SIG-M5 treated with dmso at 0.1 percent for 504 hours (cell line): ENCODE data around the gene HNRNPA3.
A peak's percentile ranks its signal among the peaks of the same experiment; 100 is the strongest.
"Not testable (repeated sequence)": the region's sequence is repeated elsewhere in the genome, so short reads cannot be mapped to it uniquely, and the experiment has no call there.

ENCODE experiments used
- DNase-seq: peaks from one replicate; lab custom pipeline; 2025; ENCODE audit not compliant: unreplicated experiment; lab: John Stamatoyannopoulos, UW

The HNRNPA3 gene

DNA sequence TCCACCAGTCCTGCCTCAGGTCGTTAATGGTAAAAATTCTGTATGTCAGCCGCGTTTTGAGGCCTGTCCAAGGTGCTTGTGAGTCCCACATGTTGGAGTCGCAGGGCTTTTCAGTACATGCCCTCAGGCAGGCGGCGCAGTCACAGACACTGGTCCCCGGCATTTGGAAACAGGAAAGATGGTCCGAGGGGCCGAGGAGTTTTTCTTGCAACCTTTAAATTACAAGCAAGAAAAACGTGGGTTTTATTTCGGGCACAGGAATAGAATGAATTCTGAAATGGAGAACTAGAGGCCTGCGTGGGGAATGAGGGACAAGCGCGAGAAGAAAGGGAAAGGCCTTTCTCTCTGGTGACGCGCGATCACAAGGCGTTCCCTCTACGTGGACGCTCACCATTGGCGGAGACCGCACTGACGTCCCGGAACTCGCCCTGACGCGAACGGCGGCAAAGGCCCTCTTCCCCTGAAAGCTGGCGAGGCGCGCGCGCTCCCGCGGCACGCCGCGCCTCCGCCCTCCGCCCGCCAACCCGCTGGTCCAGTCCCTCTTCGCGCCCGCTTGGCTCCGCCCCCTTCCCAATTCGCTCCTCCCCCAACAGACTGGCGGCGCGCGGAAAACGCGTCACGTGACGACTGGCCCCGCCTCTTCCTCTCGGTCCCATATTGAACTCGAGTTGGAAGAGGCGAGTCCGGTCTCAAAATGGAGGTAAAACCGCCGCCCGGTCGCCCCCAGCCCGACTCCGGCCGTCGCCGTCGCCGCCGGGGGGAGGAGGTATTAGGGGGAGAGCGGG lies at the start of gene HNRNPA3:
HNRNPA3 (plus strand) TSS at position 689 of the 785 bp plus-strand sequence; CDS start at position 695, 6 bp downstream.
- DNase-seq: peak; percentile 97

- DNase-seq: no peak
Observed at GRCh38 chr2:177164131-177164530, 48.5 kb upstream of the HNRNPA3 start.

DNA sequence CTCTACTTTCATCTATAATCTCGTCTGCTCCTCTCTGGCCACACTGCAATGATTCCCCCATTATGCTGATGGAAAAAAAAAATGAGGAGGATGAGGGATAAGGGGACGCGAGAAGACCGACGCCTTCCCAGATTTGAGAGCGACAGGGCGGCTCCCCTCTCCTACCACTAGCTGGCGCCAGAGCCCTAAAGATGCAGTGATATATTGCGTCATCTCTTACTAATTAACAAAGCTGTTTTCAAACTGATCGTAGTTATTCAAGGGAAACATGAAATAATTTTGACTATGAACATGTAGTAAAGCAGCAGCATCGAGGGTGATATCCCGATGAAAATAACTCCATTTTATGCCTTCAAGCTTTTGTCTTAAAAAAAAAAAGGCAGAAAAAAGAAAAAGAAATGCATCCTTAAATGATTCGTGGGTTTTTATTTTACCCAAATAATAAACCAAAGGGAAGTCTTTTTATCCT lies 48.0 kb upstream of the HNRNPA3 start:
- peak; percentile 83 for DNase-seq

- DNase-seq: no peak
Observed at GRCh38 chr2:177165061-177165583, 47.5 kb upstream of the HNRNPA3 start.

DNA sequence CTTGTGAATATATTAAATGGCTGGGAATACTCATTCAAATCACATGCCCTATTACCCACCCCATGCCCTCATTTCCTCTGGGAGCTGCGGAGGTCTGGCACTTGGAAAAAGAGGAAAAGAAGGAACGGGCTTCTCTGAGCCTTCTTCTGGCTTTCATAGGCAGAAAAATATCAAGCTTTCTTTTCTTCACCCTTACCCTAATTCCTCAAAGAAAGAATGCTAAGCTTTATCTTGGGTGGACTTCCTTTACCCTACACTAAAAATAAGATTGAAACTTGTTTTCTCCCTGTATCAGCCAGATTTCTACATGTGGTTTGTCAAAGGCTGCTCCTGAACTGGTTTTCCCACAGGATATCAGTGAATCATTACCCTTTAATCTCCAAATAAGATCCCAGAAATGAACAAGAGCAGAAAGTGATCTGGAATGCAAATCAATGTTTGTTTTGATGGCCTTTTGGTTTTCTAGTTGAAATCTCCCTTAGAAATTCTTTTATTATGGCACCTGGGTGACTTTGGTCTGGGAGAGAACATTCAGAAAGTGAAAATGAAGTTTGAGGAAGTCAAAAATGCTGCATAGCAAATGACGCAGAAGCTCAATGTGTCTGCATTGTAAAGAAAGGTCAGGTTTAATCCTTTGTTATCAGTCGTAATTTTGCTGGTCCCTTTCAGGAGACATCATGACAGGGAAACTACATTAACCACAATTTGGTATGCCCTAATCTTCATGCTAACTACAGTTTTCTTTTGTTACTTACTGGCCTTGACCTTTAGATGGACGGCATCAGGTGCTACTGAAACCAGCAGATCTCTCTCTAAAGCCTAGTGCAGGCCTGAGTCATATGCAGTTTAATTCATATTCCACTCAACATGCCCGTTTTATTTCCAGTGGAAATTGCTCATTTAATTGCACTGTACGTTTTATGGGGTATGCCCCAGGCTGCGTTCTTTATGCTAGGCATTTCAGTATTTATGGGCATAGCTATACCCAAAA lies 46.6 kb upstream of the HNRNPA3 start:
- DNase-seq: peak; percentile 65

DNA sequence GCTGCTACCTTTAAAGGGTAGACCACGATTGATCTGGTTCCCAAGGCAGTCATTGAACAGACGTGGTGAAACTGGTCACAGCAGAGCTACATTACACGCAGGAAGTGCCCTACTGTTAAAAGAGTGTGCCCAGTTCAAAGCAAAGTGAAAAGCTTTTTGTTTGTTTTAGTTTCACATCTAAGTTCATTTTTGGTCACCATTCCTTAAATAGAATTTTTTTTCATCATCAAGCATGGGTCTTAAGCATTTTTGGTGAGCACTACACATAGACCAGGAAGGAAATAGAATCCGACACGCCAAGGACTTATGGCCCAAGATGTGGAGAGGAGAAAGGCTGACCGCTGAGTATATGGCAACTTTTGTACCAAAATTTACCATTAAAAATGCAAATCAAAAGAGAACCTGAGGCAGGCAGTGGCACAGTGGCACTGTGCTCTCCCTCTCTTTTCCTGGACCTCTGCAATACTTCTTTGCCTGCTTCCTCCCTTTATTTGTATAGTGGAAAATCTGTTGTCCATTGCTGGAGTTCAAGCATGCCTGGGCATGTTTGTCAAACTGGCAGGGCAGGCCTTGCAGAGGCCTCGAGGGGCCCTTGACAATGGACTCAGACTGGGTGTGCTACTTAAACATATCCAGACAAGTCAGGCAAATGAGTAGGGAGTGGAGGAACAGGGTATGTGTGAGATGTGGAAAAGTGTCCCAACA lies 42.6 kb upstream of the HNRNPA3 start:
- DNase-seq: peak; percentile 15

- peak; percentile 68 for DNase-seq
Observed at GRCh38 chr2:177171418-177171865, 41.2 kb upstream of the HNRNPA3 start.

- DNase-seq: no peak
Observed at GRCh38 chr2:177172034-177172880, 40.3 kb upstream of the HNRNPA3 start.

DNA sequence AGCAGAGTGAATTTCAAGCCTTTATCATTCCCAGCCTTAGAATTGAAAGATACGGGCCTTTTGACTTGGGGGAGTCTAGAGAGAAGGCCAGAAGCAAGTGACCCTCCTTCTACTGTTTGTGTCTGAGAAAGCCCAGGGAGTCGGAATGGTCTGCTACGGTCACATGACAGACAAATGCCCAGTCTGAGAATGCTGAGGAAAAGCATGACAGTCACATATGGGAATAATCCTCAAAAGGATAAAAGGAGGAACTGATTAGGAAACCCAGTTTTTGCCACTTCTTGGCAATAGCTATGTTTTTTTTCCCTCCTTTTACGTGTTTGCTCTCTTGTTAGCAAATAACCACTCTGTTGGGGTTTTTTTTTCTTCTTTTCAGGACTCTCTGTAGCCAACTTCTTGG lies 38.1 kb upstream of the HNRNPA3 start:
- no peak for DNase-seq

DNA sequence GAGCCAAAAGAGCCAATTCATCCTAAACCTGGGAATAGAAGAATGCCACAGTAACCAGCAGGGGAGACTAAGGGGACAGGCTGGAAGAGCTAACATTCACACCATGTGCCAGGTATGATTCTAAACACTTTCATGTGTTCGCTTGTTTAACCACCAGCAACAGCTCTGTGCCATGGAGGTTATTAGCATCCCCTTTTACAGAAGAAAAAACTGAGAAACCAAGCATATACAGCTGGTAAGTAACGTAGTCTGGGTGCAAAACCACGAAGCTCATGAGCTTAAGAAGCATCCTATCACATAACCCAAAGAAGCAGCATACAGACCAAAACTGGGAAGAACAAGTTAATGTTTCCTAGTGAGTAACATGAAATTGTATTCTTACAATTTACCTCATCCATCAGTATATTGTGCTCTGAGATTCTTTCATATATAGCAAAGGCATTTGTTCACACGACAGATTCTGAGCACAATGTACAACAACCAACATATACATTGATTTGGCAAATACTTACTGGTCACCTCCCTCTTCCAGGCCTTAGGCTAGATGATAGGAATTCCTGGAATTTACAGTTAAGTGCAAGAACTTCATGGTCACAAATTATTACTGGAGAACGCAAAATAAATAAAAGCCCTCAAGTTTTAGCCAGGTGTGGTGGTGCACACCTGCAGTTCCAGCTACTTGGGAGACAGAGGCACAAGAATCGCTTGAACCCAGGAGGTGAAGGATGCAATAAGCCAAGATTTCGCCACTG lies 36.5 kb upstream of the HNRNPA3 start:
- no peak for DNase-seq

GRCh38 chr2:177178797-177179196 lies 33.8 kb upstream of the HNRNPA3 start:
- no peak for DNase-seq

DNA sequence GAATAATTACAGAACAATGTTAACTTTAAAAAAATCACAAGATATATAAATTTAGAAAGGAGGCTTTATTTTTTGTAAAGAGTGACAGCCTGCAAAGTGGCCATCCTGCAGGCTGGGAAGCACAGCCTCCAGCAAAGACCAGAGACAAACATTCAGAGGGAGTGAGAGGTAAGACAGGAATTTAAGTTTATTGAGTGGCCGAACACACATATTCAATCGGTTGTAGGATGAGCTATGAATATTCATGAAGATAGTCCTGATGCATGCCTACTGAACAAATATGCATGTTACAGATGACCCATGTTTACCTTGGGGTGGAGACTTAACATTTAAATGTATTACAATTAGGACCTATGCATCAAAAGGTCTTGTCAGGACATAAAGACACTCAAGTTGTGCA lies 33.4 kb upstream of the HNRNPA3 start:
- DNase-seq: no peak

- not testable (repeated sequence) for DNase-seq
Observed at GRCh38 chr2:177179671-177180070, 32.9 kb upstream of the HNRNPA3 start.

- no peak for DNase-seq
Observed at GRCh38 chr2:177180269-177181000, 32.2 kb upstream of the HNRNPA3 start.

- no peak for DNase-seq
Observed at GRCh38 chr2:177183860-177184259, 28.7 kb upstream of the HNRNPA3 start.

DNA sequence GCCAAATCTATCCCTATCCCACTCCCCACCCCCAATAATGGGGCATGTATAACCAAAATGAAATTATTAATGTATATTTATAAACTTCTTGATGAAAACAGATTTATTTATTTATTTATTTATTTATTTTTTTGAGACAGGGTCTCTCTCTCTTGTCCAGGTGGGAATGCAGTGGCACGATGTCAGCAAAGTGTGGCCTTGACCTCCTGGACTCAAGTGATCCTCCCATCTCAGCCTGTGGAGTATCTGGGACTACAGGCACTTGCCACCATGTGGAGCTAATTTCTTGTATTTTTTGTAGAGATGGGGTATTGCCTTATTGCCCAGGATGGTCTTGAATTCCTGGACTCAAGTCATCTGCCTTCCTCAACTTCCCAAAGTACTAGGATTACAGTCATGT lies 28.0 kb upstream of the HNRNPA3 start:
- DNase-seq: no peak

DNA sequence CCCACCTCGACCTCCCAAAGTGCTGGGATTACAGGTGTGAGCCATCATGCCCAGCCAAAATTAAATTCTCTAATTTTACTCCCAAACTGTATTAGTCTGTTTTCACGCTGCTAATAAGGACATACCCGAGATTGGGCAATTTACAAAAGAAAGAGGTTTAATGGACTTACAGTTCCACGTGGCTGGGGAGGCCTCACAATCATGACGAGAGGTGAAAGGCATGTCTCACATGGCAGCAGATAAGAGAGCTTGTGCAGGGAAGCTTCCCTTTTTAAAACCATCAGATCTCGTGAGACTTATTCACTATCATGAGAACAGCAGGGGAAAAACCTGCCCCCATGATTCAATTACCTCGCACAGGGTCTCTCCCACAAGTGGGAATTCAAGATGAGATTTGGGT lies 26.6 kb upstream of the HNRNPA3 start:
- DNase-seq: not testable (repeated sequence)

- DNase-seq: peak; percentile 73
Observed at GRCh38 chr2:177187631-177188312, 24.8 kb upstream of the HNRNPA3 start.
